HG03558 (cell line): ENCODE data around the gene PTH2.

Experiments used
- ATAC-seq: cut with Tn5 transposase; IDR thresholded peaks from one replicate; pipeline ENCODE4 v1.9.1; 2021; ENCODE audit warnings: moderate number of reproducible peaks; ENCODE audit not compliant: unreplicated experiment; ENCODE audit errors: extremely low read depth

The PTH2 gene

GRCh38 chr19:49415102-49415809 is 8.0 kb downstream of the PTH2 start:
- ATAC-seq = no peak

DNA sequence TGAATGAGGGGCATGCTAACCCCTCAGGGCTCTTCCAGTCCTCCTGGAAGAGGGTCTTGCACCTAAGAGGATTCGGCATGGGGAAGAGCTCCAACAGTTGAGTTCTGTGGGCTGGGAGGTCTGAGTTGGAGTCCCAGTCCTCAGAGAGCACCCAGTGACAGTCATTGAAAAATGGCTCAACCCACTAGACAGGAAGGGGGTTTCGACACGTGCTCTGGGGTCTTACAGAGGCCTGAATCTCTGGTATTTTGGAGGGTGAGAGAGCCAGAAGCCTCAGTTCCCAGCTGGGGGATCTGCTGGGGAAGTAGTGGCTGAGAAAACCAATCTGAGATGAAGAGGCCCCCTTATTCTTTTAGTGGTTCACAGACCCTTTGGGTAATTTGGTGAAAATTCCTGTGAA is 9.0 kb downstream of the PTH2 start:
- ATAC-seq = no peak

DNA sequence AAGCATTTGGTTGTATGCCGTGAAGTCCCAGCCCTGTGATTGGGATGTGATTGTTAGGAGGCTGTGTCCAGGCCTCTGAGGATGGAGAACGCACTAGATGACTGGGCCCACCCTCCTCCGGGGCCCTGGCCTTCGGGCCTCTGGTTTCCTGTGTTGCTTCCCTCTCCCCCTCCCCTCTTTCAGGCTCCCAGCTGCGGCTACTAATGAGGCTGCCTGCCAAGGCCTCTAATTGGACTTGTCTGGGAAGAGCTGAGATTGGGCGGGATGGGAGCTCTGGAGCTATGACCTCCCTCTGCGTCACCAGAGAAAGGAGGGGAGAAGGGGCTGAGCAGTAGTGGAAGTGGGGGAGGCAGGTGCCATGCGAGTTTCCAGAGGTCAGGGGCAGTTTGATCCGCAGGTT is 9.9 kb downstream of the PTH2 start:
- no peak for ATAC-seq

- no peak for ATAC-seq
Measured at GRCh38 chr19:49411681-49412326, 11.4 kb downstream of the PTH2 start.

DNA sequence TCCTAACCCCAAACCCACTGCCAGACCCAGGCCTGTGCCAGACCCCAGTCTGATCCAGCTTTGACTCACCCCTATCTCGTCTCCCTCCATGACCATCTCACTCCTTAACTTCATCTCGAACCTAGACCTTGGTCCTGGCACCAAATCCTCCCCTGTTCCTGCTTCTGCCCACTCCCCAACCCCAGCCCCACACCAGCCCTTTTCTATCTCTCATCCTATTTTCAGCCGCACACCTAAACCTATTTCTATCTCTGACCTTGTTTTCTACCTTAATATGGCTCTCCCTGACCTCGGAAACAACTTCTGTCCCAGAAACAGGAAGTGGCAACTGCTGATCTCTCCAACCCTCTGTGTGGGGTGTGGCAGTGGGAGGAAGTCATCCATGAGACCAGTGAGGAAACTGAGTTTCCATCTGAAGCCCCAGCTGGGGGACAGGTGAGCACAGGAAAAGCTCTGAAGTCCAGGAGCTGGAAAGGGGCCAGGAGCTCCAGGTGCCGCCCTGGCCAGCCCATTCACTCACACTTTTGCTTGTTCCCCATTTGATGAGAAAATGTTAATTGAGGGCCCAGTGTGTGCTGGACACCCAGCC is 13.7 kb downstream of the PTH2 start:
- no peak for ATAC-seq

DNA sequence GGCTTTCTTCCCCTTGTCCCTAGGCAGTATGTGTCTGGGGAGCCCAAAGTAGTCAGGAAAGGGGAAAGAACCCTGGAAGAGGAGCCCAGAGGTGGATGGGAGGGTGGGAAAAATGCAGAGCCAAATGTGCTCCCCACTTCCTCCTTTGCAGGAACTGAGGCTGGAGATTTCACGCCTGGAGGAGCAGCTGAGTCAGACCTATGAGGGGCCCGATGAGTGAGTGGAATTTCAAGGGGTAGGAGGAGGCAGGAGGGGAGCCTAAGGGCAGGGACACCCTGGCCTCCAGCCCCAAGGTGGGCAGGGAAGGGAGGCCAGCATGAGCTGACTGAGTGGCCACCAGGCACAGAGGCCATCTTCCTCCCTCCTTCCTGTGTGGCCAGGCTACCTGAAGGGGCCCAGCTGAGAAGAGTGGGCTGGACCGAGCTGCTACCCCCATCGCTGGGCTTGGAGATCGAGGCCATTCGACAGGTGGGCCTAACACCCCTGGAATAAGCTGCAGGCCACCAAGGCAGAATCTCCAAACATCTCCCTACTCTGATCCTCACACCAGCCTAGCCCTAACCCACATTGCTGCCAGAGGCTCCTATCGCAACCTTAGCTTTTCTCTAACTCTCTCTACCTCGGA is 14.3 kb downstream of the PTH2 start:
- ATAC-seq = no peak

GRCh38 chr19:49407482-49408015 is 15.7 kb downstream of the PTH2 start:
- no peak for ATAC-seq

GRCh38 chr19:49407079-49407478 is 16.2 kb downstream of the PTH2 start:
- ATAC-seq = no peak

GRCh38 chr19:49403404-49404187 is 19.6 kb downstream of the PTH2 start:
- ATAC-seq = no peak

DNA sequence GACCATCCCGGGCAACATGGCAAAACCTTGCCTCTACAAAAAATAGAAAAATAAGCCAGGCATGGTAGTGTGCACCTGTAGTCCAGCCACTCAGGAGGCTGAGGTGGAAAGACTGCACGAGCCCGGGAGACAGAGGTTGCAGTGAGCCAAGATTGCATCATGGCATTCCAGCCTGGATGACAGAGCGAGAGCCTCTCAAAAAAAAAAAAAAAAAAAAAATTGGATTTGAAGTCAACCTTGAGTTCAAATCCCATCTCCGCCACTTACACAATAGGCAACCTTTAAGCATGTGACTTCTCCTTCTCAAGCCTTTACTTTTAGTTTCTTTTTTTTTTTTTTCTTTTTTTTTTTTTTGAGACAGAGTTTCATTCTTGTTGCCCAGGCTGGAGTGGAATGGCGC is 23.2 kb downstream of the PTH2 start:
- ATAC-seq = no peak

- no peak for ATAC-seq
Measured at GRCh38 chr19:49398931-49399330, 24.3 kb downstream of the PTH2 start.

DNA sequence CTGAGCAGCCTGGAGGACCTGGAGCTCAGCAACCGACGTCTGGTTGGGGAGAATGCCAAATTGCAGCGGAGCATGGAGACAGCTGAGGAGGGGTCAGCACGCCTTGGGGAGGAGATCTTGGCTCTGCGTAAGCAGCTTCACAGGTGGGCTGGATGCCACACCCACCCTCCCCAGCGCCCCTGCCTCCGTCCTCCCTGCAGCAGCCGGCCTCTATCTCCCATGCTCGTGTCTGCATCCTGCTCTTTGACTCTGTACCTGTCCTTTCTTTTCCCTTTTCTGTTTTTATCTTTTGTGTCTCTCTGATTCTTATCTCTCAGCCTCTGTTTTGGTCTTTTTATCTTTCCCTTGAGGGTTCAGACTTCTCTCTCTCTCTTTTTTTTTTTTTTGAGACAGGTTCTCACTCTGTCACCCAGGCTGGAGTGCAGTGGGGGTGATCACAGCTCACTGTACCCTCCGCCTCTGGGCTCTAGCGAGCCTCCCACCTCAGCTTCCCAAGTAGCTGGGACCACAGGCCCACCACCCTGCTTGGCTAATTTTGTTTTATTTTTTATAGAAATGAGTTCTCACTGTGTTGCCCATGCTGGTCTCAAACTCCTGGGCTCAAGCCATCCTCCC is 25.1 kb downstream of the PTH2 start:
- ATAC-seq = no peak

DNA sequence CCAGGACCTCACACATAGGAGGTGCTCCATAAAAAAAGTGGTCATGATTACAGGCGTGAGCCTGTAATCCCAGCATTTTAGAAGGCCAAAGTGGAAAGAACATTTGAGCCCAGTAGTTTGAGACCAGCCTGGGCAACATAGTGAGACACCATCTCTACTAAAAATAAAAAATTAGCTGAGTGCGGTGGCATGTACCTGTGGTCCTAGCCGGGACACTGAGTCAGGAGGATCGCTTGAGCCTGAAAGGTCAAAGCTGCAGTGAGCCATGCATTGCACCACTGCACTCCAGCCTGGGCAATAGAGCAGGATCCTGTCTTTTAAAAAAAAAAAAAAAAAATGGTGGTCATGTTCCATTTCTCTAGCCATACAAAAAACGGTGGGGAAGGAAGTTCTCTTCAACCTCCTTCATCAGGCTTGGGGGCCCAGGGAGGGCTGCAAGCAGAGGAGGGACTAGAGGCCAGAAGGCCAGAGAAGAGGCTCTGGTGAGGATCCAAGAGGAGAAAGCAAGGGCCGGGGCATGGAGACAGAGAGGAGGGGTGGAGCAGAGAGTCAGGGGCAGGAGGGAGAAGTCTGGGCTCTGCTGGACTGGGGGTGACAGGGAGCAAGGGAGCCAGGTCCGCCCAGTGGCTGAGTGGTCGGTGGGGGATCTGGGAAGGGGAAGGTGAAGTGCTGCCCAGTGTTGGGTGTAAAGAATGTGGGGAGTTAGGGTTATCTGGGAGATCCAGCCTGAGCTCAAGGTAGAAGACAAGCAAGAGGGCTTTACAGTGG is 26.3 kb downstream of the PTH2 start:
- ATAC-seq = no peak

DNA sequence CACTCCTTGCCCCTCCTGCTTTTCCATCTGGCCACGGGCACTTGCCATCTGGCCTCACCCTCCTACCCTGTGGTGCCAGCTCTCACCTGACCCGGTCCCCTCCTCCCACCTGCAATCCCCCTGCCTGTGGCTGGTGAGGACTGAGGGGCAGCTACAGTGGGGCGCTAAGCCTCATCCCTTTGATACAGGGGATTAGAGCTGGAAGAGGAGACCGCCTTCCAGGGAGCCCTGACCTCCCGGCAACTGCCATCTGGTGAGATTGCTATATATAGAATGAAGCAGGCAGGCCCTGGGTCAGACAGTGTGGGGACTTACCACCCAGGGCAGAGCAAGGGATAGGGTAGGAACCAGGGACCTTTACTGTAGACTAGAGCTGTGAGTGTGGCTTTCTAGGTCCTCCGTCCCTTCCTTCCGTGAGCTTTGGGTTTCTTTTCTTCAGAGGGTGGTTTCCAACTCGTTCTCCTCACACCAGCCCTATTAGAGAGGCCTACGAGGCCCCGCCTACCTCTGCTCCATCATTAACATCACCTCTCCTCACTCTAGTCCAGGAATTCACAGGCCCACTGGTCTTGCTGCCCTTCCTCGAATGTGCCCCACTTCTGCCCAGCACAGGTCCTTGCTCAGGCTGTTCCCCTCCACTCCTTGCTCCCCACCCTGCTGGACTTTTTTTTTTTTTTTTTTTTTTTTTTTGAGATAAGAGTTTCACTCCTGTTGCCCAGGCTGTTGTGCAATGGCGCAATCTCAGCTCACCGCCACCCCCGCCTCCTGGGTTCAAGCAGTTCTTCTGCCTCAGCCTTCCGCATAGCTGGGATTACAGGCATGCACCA is 27.4 kb downstream of the PTH2 start:
- ATAC-seq = no peak

GRCh38 chr19:49393881-49394280 is 29.4 kb downstream of the PTH2 start:
- no peak for ATAC-seq

- ATAC-seq = no peak
Measured at GRCh38 chr19:49391581-49392399, 31.5 kb downstream of the PTH2 start.

- no peak for ATAC-seq
Measured at GRCh38 chr19:49390929-49391359, 32.3 kb downstream of the PTH2 start.
